NCI-H1417 (cell line): ENCODE data around the gene CCDC73.
"Not testable (repeated sequence)": the region's sequence is repeated elsewhere in the genome, so short reads cannot be mapped to it uniquely, and the experiment has no call there.

Source experiments
- DNase-seq, 3 experiments: peaks; one replicate each; lab custom pipeline; 2025; lab: John Stamatoyannopoulos, UW

CCDC73 gene

DNA sequence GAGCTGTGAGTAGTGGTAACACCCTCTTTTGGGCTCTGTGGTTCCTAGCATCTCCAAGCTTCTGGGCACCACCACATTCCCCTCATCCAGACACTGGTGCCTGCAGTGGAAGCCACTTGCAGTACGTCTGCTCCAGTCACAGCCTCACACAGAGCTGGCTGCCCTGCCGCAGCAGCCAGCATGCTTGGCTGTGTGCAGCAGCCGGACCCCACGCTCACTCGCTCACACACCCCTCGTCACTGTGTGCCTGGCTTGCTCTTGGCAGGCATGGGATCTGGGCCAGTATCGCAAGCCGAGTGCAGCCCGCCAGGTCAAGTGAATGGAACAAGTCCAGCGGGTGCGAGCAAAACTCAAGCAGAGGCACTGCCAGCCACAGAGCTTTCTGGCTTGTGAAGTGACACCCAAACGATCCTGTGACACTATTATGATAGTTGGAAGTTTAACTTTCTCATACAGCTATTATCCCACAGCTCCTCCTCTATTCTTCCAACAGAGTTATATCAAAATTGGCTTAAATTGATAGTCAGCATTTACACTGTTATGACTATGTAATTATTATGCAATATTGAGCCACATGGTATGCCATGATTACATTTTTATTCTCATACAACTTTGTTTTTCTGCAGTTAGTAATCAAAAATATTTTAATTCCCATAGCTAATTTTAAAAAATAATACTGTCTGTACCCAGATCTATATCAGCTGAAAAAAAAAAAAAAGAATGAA is 89.0 kb downstream of the CCDC73 start:
- DNase-seq: no peak

DNA sequence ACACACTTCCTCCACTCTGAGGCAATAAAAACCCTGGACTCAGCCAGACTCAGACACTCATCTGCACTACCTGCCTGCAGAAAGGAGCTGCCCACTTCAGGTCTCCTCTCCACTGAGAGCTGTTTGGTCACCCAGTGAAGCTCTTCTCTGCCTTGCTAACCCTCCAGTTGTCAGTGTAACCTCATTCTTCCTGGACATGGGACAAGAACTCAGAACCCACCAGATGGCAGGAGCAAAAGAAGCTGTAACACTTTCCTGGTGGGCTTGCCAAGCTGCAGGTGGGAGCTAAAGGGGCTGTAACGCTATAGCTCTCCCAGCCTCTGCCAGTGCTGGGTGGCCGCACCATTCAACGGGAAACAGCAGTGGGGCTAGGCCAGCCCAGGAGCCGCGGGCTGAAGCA is 89.7 kb downstream of the CCDC73 start:
- no peak for DNase-seq

DNA sequence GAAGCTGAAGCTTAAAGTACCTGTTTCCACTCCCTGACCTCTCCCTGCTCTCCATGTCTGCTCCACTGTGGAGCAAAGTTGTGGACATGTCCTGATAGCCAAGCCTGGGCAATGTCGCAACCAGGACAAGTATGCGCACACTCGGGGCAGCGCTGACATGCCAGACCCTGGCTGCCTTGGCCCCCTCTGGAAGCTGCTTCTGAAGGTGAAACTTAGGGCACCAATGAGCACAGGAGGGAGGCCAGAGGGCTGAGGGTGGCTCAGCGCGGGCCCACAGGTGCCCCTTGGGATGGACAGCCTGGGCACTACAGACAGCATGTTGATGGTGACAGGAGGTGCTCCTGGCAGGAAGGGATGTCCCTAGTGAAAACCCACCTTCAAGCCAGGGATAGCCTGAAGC is 90.2 kb downstream of the CCDC73 start:
- DNase-seq: no peak

DNA sequence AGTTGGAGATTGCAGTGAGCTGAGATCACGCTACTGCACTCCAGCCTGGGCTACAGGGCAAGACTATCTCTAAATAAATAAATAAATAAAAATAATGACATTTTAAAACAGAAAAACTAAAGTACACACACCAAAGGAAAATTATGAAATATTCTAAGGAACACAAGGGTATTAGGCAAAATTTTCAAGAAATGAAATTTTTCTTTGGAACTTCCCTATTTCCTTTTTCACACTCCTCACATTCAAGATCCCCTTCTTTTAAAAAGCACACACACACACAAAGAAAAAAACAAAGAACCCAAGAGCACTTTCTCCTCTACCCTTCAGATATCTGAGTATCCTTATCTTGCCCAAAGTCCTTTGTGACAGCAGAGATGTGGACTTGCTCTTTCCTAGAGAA is 92.8 kb downstream of the CCDC73 start:
- DNase-seq: no peak

DNA sequence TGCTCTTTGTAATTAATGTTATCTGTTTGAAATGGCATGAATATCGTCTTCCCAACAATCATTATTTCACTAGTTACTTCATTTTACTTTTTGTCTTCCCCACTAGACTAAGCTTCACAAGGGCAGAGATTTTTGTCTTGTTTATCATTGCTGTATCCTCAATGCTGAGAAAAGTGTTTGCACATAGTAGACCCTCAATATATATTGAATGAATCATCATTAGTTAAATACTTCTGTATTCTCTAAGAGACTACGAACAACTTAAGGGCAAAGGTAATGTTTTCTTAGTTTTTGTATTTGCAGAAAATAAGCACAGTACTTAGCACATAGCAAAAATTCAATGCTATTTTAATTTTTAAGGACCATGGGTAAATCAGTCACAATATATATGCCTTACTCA is 95.9 kb downstream of the CCDC73 start:
- no peak for DNase-seq

DNA sequence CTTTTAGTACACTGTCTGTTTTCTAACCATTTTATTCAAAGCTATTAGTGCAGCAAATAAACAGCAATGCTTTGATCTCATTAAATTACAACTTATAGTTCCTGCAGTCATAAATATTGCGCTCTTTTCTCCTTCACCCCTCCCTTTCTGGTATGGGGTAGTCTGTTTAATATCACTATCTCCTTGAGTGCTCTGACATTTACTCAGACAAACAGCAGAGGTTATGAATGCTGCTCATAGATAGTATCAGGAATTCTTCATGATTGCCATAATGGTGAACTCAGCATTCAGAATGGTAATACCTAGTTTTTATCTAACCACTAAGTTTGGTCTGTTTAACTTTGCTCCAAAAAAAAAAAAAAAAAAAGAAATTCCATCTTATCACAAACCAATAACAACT is 123.4 kb downstream of the CCDC73 start:
- DNase-seq: no peak

DNA sequence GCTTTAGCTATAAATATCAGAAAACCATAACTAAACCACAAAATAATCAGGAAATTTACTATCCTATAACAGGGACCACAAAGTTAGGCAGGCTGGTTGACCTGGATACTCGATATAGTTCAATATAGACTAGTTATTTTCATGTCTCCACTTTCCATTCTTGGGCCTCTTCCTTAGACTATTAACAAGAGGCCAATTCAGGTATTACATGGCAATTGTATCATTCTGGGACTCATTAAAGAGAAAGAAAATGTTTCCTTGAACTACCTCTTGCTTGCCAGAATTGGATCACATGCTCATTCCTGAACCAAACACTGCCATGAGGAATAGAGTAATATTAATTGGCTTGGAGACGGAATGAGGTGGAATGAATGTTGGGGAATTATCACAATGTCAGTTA is 134.8 kb downstream of the CCDC73 start:
- no peak for DNase-seq

DNA sequence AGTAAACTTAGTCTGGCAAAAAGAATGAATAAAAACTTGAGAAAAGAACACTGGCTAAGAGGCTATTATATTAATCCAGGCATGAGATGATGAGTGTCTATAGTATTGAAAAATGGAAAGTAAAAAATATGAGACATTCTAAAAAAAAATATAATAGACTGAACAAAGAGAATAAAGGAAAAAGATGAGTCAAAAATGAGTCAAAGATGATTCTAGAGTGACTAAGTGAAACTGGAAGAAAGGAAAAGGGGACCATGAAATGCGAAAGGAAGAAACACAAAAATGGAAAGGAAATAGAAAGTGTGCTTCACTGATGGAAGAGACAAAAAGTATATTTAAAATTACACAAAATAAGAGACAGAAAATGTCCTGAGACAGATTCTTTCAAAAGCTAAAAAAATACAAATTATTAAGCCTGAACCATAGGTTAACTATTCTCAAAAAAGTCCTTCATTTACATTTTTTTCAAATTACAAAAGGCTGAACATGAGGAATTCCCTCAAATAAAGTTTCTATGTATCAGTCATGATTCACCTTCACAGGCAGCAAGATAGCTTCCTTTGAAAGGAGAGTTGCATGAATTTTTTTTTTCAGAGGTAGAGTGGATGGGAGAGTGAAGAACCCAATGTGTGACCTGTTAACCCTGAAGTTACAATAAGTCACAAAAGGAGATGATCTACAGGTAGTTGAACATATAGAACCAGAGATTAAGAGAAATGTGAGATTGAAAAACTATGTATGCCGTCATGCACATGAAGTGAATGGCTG is 135.6 kb downstream of the CCDC73 start:
- no peak for DNase-seq

DNA sequence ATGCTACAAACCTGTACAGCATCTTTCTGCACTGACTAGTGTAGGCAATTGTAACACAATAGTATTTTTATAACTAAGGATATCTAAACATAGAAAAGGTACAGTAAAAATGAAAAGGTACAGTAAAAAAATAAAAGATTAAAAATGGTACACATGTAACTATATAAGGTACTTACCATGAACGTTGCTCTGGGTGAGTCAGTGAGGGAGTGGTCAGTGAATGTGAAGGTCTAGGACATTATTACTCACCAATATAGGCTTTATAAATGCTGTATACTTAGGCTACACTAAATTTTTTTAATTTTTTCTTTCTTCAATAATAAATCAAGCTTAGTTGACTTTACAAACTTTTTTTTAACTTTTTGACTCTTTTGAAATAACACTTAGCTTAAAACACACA is 150.9 kb downstream of the CCDC73 start:
- DNase-seq: no peak

DNA sequence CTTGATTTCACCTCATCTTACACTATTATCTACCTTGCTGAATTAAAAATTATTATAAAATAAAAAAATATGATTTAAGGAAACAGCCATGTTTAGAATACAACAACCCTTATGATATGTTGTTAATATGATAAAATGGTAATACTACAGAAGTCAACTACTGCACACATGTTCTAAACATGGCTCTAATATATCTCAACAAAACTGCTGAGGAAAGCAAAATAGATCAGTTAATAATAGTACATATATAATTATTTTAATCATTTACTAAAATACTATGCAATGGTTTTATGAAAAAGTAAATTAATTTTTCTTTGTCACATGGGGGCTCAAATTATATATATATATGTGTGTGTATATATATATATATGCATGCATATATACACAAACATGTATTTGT is 153.1 kb downstream of the CCDC73 start:
- DNase-seq: no peak

DNA sequence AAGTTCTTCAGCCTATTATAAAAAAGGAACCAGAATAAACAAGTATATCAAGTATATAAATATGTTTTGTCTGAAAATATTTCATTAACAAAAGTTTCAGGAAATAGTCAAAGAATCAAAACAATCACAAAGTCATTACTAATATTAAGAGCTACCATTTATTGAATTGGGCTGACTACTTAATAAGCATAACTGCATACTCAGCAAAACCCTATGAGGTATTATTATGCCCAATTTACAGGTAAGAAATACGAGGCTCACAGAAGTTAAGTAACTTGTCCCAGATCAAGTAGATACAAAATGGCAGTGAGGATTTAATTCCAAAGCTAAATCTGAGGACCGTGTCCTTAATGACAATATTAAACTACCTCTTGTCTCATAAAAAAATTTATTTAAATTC is 158.6 kb downstream of the CCDC73 start:
- no peak for DNase-seq

DNA sequence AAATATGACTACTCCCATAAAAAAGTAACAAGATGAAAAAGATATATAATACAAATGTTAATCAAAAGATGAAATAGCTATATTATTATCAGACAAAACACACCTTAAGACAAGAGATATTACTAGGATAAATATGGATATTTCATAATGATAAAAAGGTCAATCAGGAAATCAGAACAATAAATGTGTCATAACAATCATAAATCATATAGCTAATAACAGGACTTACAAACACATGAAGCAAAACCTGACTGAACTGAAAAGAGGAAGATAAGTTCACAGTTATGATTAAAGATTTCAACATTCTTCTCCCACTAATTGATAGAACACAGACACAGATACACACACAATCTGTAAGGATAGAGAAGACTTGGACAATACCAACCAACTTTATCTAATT is 163.6 kb downstream of the CCDC73 start:
- DNase-seq: peak in 1 of 3 experiments; percentile 40

DNA sequence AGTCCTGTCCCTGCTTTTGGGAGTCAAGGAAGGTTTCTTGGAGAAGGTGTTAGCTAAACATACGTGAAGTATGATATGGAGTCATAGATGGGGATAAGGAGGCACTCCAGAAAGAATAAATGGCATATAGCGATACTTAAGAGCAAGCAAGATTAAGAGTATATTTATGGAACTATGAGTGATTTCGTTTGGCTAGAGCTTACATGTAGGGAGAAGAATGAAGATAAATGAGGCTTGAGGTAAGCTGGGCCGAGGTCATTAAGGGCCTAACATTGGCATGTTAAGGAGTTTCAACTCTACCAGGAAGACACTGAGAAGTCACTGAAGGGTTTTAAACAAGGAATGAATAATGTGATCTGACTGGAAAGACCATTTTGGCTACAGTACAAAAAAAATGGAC is 177.6 kb downstream of the CCDC73 start:
- DNase-seq: no peak

DNA sequence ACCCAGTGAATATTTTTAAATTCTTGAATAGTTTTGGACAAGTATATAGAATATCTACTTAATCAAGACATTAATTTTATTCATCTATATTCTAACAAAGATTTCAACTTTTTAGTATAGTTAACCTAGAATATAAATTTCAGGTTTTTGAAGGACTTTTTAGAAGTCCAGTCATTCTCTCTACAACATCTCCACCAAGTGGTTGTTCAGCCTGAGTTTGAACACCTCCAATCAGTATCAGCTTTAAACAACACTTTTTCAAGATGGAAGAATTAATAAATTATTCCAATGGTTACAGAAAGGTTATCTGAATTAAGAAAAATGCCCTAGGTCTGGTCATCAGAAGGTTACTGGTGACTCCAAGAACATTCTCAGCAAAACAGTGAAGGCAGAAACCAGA is 179.0 kb downstream of the CCDC73 start:
- DNase-seq: no peak

DNA sequence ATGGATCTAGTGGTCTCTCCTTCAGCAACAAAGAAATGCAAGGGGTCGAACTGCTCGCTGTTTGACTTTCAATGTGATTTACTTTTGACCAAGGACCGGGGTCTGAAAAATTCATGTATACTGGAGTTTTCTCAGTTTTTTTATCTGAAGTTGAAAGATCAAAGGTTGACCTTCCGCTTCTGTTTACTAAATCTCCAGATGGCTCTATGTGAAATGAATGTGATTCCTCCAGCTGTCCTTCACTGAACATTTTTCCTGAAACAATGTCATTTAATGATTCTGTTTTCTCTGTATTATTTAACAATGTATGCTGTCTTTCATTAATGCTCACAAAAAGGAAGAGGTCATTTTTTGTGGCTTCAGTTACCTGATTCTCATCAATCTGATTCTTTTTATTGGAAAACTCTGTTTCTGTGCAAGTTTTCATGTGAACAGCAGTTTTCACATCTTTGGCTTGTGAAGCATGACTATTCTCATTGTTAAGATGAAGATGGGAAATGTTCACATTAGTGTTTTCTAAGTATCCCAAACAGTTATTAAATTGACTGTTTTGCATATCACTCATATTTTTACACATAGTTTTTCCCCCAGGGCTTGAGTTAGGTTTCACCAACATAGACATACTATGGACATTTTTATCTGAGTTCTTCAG is 180.8 kb downstream of the CCDC73 start:
- no peak for DNase-seq

DNA sequence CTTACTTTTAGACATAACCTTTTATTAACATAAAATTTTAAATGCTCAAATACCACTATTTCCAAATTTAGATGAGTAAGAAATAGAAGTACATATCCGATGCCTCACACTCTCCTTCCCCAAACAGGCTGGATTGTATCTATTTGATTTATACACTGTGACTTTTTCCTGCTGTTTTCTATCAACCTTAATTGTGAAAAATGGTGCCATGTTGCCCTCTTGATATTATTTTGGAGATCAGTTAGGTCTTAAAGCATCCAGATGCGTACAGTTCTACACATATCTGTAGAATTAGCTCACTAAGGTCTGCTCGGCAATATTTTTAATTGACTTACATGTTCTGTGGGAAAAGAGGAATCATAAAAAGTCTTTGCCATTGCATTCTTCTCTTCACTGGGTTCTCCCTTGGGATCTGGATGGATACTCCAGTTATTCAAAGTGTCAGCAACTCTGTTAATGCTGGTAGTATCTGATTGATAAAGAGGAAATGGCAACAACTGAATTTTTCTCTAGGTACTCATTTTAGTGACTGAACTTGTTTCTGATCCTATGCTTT is 183.6 kb downstream of the CCDC73 start:
- DNase-seq: no peak

DNA sequence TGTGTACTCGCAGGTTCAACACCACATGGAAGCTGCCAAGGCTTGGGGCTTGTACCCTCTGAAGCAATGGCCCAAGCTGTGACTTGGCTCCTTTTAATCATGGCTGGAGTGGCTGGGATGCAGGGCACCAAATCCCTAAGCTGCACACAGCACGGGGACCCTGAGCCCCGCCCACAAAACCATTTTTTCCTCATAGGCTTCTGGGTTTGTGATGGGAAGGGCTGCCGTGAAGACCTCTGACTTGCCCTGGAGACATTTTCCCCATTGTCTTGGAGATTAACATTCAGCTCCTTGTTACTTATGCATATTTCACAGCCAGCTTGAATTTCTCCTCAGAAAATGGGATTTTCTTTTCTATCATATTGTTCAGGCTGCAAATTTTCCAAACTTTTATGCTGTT is 185.6 kb downstream of the CCDC73 start:
- DNase-seq: not testable (repeated sequence)

DNA sequence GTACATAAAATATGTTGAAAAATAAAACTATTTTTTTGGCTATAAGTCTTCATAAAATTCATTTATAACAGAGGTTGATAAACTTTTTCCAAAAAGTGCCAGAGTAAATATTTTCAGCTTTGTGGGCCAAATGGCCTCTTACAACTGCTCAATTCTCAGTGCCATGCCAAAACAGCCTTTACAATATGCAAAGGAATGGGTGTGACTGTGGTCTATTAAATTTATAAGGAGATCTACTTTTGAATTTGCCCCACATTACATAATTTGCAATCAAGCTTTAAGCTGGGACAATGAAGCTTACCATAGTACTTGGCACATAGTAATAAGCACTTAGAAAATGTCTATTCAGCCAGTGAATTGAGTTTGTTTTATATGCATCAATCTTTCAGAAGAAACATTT is 188.2 kb downstream of the CCDC73 start:
- DNase-seq: no peak

DNA sequence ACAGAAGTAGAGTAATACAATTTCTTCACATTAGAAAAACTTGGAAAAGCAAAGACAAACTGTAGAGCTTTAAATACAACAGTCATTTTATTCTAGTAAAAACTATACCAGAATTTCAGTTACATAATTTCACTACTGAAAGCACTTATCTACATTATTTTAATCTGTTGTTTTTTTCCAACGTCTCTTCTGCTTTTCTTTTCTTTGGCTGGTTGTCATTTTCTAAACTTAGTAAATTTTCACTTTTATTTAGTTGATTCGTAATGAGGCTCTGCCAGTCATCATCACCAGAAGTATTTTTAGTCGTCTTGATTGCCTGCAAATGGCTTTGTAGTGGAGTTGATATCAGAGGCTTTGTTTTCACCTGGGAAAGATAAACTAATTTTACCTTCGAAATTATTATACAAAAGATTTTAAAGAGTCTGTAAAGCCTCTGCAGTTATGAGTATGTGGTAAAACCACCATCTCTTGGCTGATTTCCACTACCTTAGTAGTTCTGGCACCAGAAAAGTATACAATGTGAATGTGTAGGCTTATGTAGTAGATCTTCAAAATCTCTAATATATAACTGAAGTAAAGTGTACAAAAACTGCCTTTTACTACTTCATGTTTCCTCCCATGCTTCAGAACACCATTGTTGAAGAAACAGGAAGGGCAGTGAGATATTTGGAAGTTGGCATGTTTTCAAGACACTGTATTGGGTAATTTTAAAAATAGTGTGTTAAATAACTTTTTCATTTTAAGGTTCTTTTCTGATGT is 191.6 kb downstream of the CCDC73 start:
- DNase-seq: no peak

DNA sequence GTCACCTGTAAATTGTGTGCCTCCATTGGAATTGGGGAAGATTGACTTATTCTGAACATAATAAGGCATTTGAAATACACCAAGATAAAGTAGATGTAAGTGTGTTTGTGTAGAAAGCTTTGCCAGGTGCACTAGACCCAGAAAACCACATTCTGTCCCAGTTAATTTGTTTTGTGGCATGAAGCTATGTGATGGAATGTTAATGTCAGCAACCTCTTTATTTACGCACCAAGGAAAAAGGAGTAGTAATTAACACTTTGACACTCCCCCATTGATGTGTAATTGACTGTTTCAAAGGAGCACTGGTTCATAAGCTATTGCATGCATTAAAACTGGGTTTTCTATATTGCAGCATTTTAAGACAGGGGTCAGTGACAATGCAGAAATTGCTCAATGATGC is 196.5 kb downstream of the CCDC73 start:
- no peak for DNase-seq

DNA sequence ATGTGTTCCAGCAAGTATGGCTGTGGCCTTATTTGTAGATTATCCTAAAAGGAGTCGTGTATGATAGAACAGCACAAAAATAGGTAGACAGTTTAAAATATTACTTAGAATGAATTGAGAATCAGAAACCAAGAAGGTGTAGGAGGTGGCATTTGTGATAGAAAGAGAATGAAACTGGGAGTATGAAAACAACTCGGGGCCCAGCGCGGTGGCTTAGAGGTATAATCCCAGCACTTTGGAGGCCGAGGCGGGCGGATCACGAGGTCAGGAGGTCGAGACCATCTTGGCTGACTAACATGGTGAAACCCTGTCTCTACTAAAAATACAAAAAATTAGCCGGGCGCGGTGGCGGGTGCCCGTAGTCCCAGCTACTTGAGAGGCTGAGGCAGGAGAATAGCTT is 198.3 kb downstream of the CCDC73 start:
- DNase-seq: not testable (repeated sequence)

DNA sequence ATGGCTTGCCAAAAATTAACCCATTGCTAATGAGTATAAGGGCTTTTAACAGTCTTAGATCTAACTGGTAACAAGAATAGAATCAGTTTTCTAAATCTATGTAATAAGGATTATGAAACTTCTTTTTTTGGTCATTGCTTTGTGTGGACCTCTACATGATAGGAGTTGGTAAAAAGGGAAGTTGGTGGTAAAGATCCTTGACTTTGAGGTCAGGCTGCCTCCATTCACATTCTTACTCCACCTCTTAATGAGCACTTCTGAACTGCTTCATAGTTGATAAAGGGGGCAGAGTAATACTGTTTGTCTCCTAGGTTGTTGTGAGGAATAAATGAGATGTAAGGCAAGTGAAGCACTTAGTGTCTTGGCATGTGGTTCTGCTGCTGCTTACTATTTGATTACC is 200.2 kb downstream of the CCDC73 start:
- no peak for DNase-seq
